ENCODE measurements around the gene EIF1B. TPM values are rescaled to one million over a fixed set of nuclear protein-coding genes. Genes with fewer than 3 reads are reported as not detected.

Gene EIF1B
- total RNA-seq = 10 to 100 TPM; 16.5 to 31.2 (median 21.0) TPM

DNA sequence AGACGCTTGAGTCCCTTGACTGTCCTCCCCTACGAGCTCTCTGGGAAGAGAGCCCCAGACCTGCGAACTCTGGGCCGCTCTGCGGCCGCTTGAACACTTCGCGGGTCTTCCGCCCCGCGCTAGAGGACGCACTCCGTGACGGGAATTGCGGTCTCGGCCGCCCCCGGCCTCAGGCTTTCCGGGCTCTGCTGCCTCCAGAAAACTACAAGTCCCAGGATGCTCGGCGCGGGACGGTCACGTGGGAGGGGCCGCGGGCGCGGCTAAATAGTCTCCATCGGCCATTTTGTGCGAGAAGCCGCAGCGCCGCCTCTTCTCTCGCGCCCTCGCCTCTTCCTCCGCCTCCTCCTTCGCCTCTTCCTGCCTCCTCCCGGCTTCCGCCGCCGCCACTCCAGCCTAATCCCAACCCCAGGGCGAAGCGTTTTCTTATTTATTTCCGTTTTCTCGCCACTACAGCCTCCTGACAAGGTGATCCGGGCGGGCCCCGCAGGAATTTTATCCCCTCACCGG lies at the start of gene EIF1B:
Gene EIF1B (plus strand): TSS at position 290 of the 507 bp plus-strand sequence. CDS start 235 bp downstream, outside the sequence.
- H3K4me1 ChIP-seq = peaks cover 41% of the 10 kb centered on the region

DNA sequence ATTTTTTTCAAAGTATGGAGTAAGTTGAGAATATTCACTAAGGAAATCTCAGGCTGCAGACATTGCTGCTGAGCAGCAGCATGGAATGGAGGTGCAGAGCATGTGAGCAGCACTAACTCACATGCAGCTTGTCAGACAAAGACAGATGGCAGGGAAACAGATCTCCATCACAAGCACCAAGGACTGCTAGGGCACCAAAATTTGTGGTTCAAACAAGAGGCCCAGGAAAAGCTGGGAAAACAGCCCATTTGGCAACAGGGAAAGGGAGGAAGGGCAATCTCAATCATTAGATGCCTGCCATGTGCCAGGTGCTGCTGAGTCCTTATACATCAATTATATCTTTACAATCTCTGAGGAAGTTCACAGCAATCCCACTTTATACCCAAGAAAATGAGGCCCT lies 47.2 kb upstream of the EIF1B start:
- Histone ChIP-seq H3K36me3 (no peaks in the 10 kb centered on the region), H3K9me3 (no peaks in the 10 kb centered on the region), H3K27ac (no peak overlapping the region), H3K4me3 (no peak overlapping the region), H3K27me3 (no peaks in the 10 kb centered on the region), H3K4me1 (no peaks in the 10 kb centered on the region)
- DNase-seq (ENCODE audit: low spot score in 2 of 2) = no peak
- no peak for TF ChIP-seq POLR2AphosphoS5 (IDR thresholded peaks at IDR 0.05)
- TF ChIP-seq POLR2A (IDR thresholded peaks at IDR 0.05) = no peak
- no peak for TF ChIP-seq CTCF (IDR thresholded peaks at IDR 0.05)
- TF ChIP-seq EP300 (IDR thresholded peaks at IDR 0.05) = no peak

More for the DNA sequence above, at the start of gene EIF1B:
- WGBS = 1% methylated on average over 31 of the region's 50 CpGs
- Histone ChIP-seq H3K4me3 (peak within 1 kb of the TSS; percentile 75), H3K27ac (peak within 1 kb of the TSS; percentile 93), H3K27me3 (no peaks in the 10 kb centered on the region), H3K9me3 (no peaks in the 10 kb centered on the region), H3K36me3 (peaks cover 26% of the 10 kb centered on the region)
- DNase-seq (ENCODE audit: low spot score in 2 of 2) = peak; percentile 99
- TF ChIP-seq CTCF (IDR thresholded peaks at IDR 0.05) (peak; percentile 82 to 93), EP300 (IDR thresholded peaks at IDR 0.05) (no peak), POLR2AphosphoS5 (IDR thresholded peaks at IDR 0.05) (peak in 2 of 3 donors; percentile 63 to 73), POLR2A (IDR thresholded peaks at IDR 0.05) (peak; percentile 15 to 93)

DNA sequence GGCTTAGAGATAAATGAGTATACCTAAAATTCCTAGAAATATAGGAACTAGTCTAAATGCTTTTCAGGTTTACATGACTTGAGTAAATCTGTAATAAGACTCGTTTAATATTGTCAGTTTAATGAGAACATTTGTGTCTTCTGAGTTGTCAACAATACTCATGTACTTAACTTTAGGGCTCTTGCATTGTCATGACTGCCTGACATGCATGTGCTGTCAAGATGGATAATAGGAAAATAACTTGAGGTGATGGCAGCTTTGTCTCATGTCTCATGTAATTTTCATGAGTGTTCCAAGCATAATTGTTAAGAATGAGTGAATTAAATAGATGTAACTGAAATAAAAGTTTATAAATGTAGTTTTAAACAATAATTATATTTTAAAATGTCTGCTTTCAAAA lies 45.1 kb upstream of the EIF1B start:
- Histone ChIP-seq H3K27me3 (no peaks in the 10 kb centered on the region), H3K4me1 (no peaks in the 10 kb centered on the region), H3K36me3 (no peaks in the 10 kb centered on the region), H3K4me3 (no peak overlapping the region), H3K9me3 (no peaks in the 10 kb centered on the region), H3K27ac (no peak overlapping the region)
- TF ChIP-seq POLR2AphosphoS5 (IDR thresholded peaks at IDR 0.05) (no peak), EP300 (IDR thresholded peaks at IDR 0.05) (no peak), POLR2A (IDR thresholded peaks at IDR 0.05) (no peak), CTCF (IDR thresholded peaks at IDR 0.05) (no peak)
- WGBS = 73% methylated on average over 1 of the region's 1 CpG
- no peak for DNase-seq (ENCODE audit: low spot score in 2 of 2)

DNA sequence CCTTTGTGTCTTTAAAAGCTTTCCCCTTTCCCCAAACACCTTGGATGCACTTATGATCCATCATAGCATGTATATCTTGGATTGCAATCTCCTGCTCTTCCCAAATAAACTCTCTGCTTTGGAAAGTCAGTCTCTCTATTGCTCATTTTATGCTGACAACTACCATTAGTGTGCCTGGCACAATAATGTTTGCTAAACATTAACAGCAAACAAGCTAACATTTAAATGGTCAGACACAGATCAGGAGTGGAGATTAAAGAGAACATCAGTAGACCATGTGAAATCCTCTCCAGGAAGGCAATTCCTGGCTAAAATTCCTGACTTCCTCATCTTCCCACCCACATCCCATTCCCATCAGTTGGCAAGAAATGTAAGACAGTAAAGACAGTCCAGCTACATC lies 44.3 kb upstream of the EIF1B start:
- no peaks in the 10 kb centered on the region for H3K4me1 ChIP-seq
- no peaks in the 10 kb centered on the region for H3K27me3 ChIP-seq
- no peak for DNase-seq (ENCODE audit: low spot score in 2 of 2)
- no peak overlapping the region for H3K27ac ChIP-seq
- H3K4me3 ChIP-seq = no peak overlapping the region
- H3K36me3 ChIP-seq = no peaks in the 10 kb centered on the region
- TF ChIP-seq CTCF (IDR thresholded peaks at IDR 0.05) (no peak), POLR2AphosphoS5 (IDR thresholded peaks at IDR 0.05) (no peak), EP300 (IDR thresholded peaks at IDR 0.05) (no peak), POLR2A (IDR thresholded peaks at IDR 0.05) (no peak)
- H3K9me3 ChIP-seq = no peaks in the 10 kb centered on the region

DNA sequence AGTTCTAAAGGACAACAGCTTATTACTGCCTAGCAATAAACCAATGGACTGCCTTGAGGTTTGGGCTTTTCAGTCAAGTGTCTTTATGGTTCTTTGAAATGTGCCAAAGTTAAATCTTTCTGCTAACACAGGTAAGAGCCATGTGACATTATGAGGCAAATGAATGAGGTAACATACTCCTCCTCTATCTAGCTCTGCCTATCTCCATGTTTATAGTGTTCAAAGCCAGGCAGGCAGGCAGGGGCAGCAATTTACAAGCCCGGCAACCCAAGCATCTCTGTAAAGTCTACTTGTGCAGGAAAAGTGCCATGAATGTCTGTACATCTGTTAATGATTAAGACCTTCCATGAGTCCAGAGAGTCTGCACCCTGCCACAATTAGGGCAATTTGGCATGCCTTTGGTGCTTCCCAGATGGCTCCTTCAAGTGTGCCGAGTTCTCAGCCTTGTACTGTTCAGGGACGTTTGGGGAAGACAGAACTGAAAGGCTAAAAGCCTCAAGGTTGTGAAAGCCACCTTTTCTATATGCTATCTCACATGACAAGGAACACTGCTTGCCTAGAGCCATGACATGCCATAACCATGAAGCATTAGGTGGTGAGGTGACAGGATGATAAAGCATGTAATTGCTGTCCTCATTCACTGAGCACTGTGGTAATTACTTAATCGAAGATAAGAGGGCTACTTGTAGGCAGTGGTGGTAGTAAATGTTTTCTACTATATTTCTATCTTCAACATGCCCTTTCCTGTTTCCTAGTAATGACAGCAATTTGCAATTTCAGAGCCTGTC lies 41.4 kb upstream of the EIF1B start:
- WGBS = 32% methylated on average over 4 of the region's 4 CpGs
- no peak overlapping the region for H3K27ac ChIP-seq
- H3K4me1 ChIP-seq = no peaks in the 10 kb centered on the region
- DNase-seq (ENCODE audit: low spot score in 2 of 2) = no peak
- H3K4me3 ChIP-seq = no peak overlapping the region
- no peaks in the 10 kb centered on the region for H3K27me3 ChIP-seq
- TF ChIP-seq POLR2AphosphoS5 (IDR thresholded peaks at IDR 0.05) (no peak), POLR2A (IDR thresholded peaks at IDR 0.05) (no peak), EP300 (IDR thresholded peaks at IDR 0.05) (no peak), CTCF (IDR thresholded peaks at IDR 0.05) (no peak)
- H3K9me3 ChIP-seq = no peaks in the 10 kb centered on the region
- H3K36me3 ChIP-seq = no peaks in the 10 kb centered on the region
